ENCODE results near the gene SLC1A4. TPM values are rescaled to one million over a fixed set of nuclear protein-coding genes. Genes with fewer than 3 reads are reported as not detected.

SLC1A4 gene
- total and polyA plus RNA-seq, 4 donors = 3.4 to 23.4 (median 9.6) TPM

GRCh38 chr2:65013776-65014175 is 24.6 kb downstream of the SLC1A4 start:
- TF ChIP-seq NR2F2 (IDR thresholded peaks at IDR 0.05) (no peak), GABPA (IDR thresholded peaks at IDR 0.05 in 1 of 2, conservative IDR thresholded peaks at IDR 0.05 in 1 of 2) (no peak), RXRA (IDR thresholded peaks at IDR 0.05) (no peak), EGR1 (IDR thresholded peaks at IDR 0.05; ENCODE audit: low read depth in 2 of 2) (no peak), MAX (IDR thresholded peaks at IDR 0.05) (no peak), SP1 (IDR thresholded peaks at IDR 0.05) (no peak), RAD21 (IDR thresholded peaks at IDR 0.05) (no peak), HNF4A (conservative IDR thresholded peaks at IDR 0.05) (no peak), CTCF (IDR thresholded peaks at IDR 0.05; ENCODE audit: low read depth, low read length, missing input control) (no peak), TAF1 (conservative IDR thresholded peaks at IDR 0.05) (no peak), FOXA2 (IDR thresholded peaks at IDR 0.05) (no peak), FOXA1 (IDR thresholded peaks at IDR 0.05) (no peak), YY1 (IDR thresholded peaks at IDR 0.05) (no peak), JUND (IDR thresholded peaks at IDR 0.05) (no peak), HNF4G (IDR thresholded peaks at IDR 0.05) (no peak), REST (IDR thresholded peaks at IDR 0.05) (no peak)
- TF ChIP-seq, protein P1, sequence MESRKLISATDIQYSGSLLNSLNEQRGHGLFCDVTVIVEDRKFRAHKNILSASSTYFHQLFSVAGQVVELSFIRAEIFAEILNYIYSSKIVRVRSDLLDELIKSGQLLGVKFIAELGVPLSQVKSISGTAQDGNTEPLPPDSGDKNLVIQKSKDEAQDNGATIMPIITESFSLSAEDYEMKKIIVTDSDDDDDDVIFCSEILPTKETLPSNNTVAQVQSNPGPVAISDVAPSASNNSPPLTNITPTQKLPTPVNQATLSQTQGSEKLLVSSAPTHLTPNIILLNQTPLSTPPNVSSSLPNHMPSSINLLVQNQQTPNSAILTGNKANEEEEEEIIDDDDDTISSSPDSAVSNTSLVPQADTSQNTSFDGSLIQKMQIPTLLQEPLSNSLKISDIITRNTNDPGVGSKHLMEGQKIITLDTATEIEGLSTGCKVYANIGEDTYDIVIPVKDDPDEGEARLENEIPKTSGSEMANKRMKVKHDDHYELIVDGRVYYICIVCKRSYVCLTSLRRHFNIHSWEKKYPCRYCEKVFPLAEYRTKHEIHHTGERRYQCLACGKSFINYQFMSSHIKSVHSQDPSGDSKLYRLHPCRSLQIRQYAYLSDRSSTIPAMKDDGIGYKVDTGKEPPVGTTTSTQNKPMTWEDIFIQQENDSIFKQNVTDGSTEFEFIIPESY (IDR thresholded peaks at IDR 0.05) = no peak
- Histone ChIP-seq H3K4me3 (ENCODE audit: low read depth in 1 of 3, low read length in 3 of 3) (no peak overlapping the region), H3K27ac (ENCODE audit: low read depth in 1 of 2, low read length in 2 of 2) (no peak overlapping the region), H3K9me3 (ENCODE audit: control insufficient read depth in 4 of 4, low read length in 3 of 4) (no peaks in the 10 kb centered on the region), H3K4me1 (ENCODE audit: control insufficient read depth in 4 of 4, insufficient read depth in 4 of 4, low read length in 3 of 4) (no peaks in the 10 kb centered on the region), H3K36me3 (ENCODE audit: control insufficient read depth in 4 of 4, insufficient read depth in 3 of 4, low read depth in 1 of 4, low read length in 3 of 4) (peaks cover 0 to 16% (median 8%) of the 10 kb centered on the region in 4 donors), H3K27me3 (ENCODE audit: control insufficient read depth in 4 of 4, insufficient read depth in 4 of 4, low read length in 3 of 4) (no peaks in the 10 kb centered on the region), H3K9ac (ENCODE audit: low read depth in 1 of 2, low read length in 2 of 2) (no peak overlapping the region)
- WGBS = 95% methylated on average over 1 of the region's 1 CpG
- no peak for DNase-seq (ENCODE audit: low spot score)

GRCh38 chr2:65015731-65016130 is 26.5 kb downstream of the SLC1A4 start:
- Histone ChIP-seq H3K27me3 (ENCODE audit: control insufficient read depth in 4 of 4, insufficient read depth in 4 of 4, low read length in 3 of 4) (no peaks in the 10 kb centered on the region), H3K4me1 (ENCODE audit: control insufficient read depth in 4 of 4, insufficient read depth in 4 of 4, low read length in 3 of 4) (no peaks in the 10 kb centered on the region), H3K9ac (ENCODE audit: low read depth in 1 of 2, low read length in 2 of 2) (no peak overlapping the region), H3K9me3 (ENCODE audit: control insufficient read depth in 4 of 4, low read length in 3 of 4) (no peaks in the 10 kb centered on the region), H3K4me3 (ENCODE audit: low read depth in 1 of 3, low read length in 3 of 3) (no peak overlapping the region), H3K27ac (ENCODE audit: low read depth in 1 of 2, low read length in 2 of 2) (no peak overlapping the region), H3K36me3 (ENCODE audit: control insufficient read depth in 4 of 4, insufficient read depth in 3 of 4, low read depth in 1 of 4, low read length in 3 of 4) (peaks cover 3 to 18% (median 14%) of the 10 kb centered on the region in 4 donors)
- WGBS = 95% methylated on average over 5 of the region's 5 CpGs
- no peak for DNase-seq (ENCODE audit: low spot score)
- TF ChIP-seq REST (IDR thresholded peaks at IDR 0.05) (no peak), GABPA (IDR thresholded peaks at IDR 0.05 in 1 of 2, conservative IDR thresholded peaks at IDR 0.05 in 1 of 2) (no peak), FOXA1 (IDR thresholded peaks at IDR 0.05) (no peak), MAX (IDR thresholded peaks at IDR 0.05) (no peak), HNF4A (conservative IDR thresholded peaks at IDR 0.05) (no peak), HNF4G (IDR thresholded peaks at IDR 0.05) (no peak), EGR1 (IDR thresholded peaks at IDR 0.05; ENCODE audit: low read depth in 2 of 2) (no peak), YY1 (IDR thresholded peaks at IDR 0.05) (no peak), FOXA2 (IDR thresholded peaks at IDR 0.05) (no peak), NR2F2 (IDR thresholded peaks at IDR 0.05) (no peak), RXRA (IDR thresholded peaks at IDR 0.05) (no peak), TAF1 (conservative IDR thresholded peaks at IDR 0.05) (no peak), SP1 (IDR thresholded peaks at IDR 0.05) (no peak), RAD21 (IDR thresholded peaks at IDR 0.05) (no peak)
- TF ChIP-seq, protein P1 (IDR thresholded peaks at IDR 0.05) = no peak

All from liver (tissue), 9 donors.